Ishikawa (cell line): ENCODE results near the gene ORM1.
A peak's percentile ranks its signal among the peaks of the same experiment; 100 is the strongest.

Experiments used
- CEBPB ChIP-seq: IDR thresholded peaks from 2 replicates; pipeline ENCODE4 v1.6.1; 2012
- CREB1 ChIP-seq: IDR thresholded peaks from 2 replicates; pipeline ENCODE4 v1.6.1; 2012; ENCODE audit warnings: low read depth
- EGR1 ChIP-seq: IDR thresholded peaks from 2 replicates; pipeline ENCODE4 v1.6.1; 2012
- EP300 ChIP-seq: IDR thresholded peaks from 2 replicates; pipeline ENCODE4 v1.6.1; 2012; ENCODE audit warnings: borderline replicate concordance
- MAX ChIP-seq: IDR thresholded peaks from 2 replicates; pipeline ENCODE4 v1.6.1; 2012
- RAD21 ChIP-seq: IDR thresholded peaks from 2 replicates; pipeline ENCODE4 v1.6.1; 2012; ENCODE audit warnings: low read depth
- REST ChIP-seq: IDR thresholded peaks from 2 replicates; pipeline ENCODE4 v1.6.1; 2012; ENCODE audit warnings: low read depth, mild to moderate bottlenecking
- TAF1 ChIP-seq: IDR thresholded peaks from 2 replicates; pipeline ENCODE4 v1.6.1; 2012; ENCODE audit warnings: low read depth, mild to moderate bottlenecking
- TEAD4 ChIP-seq: IDR thresholded peaks from 2 replicates; pipeline ENCODE4 v1.6.1; 2012
- YY1 ChIP-seq: IDR thresholded peaks from 2 replicates; pipeline ENCODE4 v1.6.1; 2012; ENCODE audit warnings: low read depth
- TF ChIP-seq, protein P1 (sequence below): IDR thresholded peaks from 2 replicates; pipeline ENCODE4 v1.6.1; 2012

DNA sequence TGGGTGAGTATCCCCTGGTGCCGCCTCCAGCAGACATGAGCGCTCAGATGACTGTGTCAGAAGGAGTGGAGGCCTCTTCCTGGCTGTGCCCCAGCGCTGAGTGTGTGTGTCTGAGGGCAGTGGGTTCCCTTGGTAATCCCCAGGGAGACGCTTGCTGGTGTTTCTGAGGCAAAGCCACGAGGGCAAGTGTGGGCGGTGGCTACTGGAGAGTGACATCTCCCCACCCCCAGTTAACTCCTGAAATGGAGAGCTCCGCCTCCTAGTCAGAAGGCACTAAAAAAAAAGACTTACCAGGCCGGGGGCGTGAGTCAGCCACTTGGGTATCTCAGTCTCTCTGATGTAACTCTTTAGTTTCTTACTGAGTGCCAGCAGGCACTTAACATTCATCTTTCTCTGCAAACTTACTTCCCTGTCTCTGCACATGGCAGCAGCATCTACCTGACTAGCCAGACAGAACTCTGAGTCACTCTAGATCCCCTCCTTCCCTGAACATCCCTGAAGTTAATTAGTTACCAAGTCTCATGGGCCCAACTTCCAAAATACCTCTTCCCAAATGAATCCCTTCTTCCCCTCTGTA lies 26.1 kb downstream of the ORM1 start:
- no peak for TF ChIP-seq TAF1
- TF ChIP-seq YY1 = no peak
- peak; percentile 80 for TF ChIP-seq EGR1
- peak; percentile 59; the same call in 1 of the 2 replicates for TF ChIP-seq MAX
- no peak for TF ChIP-seq EP300
- TF ChIP-seq, protein P1, sequence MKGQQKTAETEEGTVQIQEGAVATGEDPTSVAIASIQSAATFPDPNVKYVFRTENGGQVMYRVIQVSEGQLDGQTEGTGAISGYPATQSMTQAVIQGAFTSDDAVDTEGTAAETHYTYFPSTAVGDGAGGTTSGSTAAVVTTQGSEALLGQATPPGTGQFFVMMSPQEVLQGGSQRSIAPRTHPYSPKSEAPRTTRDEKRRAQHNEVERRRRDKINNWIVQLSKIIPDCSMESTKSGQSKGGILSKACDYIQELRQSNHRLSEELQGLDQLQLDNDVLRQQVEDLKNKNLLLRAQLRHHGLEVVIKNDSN = 0 out of 2 replicates have a peak, but pooled peaks have one; percentile 3
- no peak for TF ChIP-seq CEBPB
- no peak for TF ChIP-seq REST
- TF ChIP-seq TEAD4 = no peak
- no peak for TF ChIP-seq RAD21
- TF ChIP-seq CREB1 = no peak
